ENCODE results near the gene SF3A2. TPM values are rescaled to one million over a fixed set of nuclear protein-coding genes. Genes with fewer than 3 reads are reported as not detected.

The SF3A2 gene, protein sequence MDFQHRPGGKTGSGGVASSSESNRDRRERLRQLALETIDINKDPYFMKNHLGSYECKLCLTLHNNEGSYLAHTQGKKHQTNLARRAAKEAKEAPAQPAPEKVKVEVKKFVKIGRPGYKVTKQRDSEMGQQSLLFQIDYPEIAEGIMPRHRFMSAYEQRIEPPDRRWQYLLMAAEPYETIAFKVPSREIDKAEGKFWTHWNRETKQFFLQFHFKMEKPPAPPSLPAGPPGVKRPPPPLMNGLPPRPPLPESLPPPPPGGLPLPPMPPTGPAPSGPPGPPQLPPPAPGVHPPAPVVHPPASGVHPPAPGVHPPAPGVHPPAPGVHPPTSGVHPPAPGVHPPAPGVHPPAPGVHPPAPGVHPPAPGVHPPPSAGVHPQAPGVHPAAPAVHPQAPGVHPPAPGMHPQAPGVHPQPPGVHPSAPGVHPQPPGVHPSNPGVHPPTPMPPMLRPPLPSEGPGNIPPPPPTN
- 30.9 and 32.1 TPM in 2 replicates for total RNA-seq

DNA sequence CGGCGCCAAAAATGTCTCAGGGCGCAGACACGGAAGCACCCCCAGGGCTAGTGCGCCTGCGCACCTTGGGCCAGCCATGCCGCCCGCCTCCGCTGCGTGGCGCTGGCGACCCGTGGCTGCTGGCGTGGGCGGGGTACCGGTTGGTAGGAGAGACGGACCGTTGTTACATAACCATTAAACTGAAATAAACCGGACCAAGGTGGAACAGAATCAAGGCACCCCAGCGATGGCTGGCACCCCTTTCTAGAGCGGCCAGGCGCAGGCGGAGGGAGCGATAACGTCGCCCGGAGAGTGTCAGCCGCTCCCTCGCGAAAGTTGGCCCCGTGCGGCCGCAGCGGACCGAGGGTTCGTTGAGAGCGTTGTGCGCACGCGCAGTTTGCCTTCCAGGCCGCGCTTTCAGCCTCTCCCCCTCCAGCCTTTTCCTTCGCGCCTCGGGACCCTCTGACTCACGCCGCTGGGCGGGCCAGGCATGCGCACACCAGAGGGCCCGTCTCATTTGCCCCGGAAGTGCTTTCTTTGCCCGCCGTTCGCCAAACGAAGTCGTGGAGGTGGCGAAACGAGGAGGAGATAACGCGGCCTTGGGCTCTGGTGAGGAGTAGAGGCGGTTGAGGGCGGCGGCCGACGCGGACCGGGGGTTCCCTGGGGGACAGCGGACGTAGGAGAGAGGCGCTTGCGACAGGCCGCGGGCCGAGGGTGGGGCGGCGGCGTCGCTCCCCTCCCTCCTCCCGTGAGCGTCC, at the start of gene SF3A2, which contains the start of gene PLEKHJ1:
TSS of gene SF3A2 (plus strand) at position 511 of the 737 bp plus-strand sequence. CDS start 6,595 bp downstream, outside the sequence.
TSS of gene PLEKHJ1 (minus strand) at position 16 of the 737 bp plus-strand sequence. CDS start 81 bp downstream, outside the sequence.

DNA sequence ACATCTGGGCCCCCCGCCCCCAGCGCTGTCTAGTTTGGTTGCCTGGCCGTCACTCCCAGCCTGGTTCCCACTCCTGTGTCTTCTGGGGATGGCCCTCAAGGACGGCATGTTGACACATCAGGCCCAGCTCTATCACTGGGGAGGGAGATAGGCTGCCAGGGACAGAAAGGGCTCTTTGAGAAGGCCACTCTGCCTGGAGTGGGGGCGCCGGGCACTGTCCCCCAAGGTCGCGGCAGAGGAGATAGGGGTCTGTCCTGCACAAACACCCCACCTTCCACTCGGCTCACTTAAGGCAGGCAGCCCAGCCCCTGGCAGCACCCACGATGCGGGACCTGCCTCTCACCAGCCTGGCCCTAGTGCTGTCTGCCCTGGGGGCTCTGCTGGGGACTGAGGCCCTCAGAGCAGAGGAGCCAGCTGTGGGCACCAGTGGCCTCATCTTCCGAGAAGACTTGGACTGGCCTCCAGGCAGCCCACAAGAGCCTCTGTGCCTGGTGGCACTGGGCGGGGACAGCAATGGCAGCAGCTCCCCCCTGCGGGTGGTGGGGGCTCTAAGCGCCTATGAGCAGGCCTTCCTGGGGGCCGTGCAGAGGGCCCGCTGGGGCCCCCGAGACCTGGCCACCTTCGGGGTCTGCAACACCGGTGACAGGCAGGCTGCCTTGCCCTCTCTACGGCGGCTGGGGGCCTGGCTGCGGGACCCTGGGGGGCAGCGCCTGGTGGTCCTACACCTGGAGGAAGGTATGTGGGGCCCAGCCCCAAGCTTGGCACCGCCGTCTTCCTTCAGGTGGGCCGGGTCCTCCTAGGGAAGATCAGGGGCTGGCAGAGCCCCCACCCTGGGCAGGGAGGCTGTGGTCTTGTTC, 12.6 kb downstream of the SF3A2 start, which contains the start of gene AMH:
TSS of gene AMH (plus strand) at position 314 of the 857 bp plus-strand sequence. CDS start at position 324, 10 bp downstream.

DNA sequence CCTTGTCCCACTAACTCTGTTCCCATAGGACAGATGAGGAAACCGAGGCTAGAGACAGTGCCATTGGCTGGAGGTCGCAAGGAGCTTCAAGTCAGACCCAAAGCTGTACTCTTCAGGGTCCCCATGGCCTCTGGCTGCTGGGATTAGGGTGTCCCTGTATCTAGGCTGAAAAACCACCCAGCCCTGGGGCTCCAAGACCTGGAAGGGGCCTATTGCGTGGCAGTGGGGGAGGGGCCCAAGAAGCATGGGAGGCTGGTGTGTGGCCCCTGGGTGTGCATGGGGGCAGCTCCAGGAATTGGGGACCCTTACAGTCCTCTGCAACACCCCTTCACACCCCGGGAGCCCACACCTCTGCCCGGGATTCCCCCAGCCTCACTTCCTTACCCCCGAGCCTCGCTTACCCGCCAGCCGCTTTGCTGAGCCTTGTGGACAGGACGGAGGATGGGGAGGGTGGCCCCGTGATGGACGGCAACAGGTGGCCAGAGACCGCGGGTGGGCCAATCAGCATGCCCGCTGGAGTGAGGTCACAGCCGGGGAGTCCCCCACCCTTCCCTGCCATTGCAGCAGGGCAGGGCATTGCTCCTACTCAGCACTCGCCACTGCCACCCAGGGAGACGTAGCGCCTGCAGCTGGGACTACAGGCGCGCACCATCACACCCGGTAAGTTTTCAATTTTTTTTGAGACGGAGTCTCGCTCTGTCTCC, 19.5 kb downstream of the SF3A2 start, which contains the start of gene JSRP1:
TSS of gene JSRP1 (minus strand) at position 436 of the 704 bp plus-strand sequence. CDS start 1,103 bp downstream, outside the sequence.

DNA sequence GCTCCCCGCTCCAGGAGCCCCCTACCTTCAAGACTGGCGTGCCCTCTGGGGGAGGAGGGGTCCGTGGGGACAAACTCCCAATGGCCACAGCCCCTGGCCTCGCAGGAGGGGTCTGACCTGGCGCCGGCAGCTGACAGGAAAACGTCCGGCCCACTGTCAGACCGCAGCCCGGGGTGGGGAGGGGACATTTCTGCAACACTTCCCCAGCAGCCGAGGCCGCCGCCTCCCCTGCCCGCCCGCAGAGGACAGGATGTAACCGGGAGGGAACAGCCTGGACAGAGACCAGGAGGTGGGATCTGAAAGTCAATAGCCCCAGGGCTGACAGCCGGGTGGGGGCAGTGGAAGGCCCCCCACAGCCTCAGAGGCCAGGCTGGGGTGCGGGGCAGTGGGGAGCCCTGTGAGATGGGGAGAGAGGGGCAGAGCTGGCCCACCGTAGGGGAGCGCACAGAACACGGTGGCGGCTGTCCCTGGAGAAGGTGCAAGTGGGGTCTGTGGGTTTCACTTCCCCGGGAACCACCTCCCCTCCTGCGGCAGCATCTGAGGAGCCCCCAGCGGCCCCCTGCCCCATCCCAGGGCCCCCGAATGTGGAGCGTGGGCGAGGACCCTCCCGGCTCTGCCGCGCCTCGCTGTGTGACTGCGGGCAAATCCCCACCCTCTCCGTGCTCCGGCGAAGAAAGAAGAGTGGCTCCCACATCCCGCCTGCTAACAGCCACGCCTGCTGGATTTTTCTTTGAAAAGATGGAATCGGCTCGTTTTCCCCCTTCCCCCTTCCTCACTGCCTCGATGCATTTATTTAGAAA, 45.6 kb downstream of the SF3A2 start, which contains the start of gene PEAK3:
TSS of gene PEAK3 (minus strand) at position 114 of the 800 bp plus-strand sequence. CDS start 1,244 bp downstream, outside the sequence.

Small RNA genes lying within 50 kb of the gene (small RNA-seq; reads per million reads assigned to genes)
- not detected for gene MIR1227

Other genes with a start within 250 kb of the SF3A2 start
- gene BTBD2, start 221.1 kb upstream of the SF3A2 start, total RNA-seq: 74.7 and 88.6 TPM in 2 replicates
- gene MKNK2, start 185.6 kb upstream of the SF3A2 start, total RNA-seq: 84.5 and 103 TPM in 2 replicates
- 42.3 and 79.2 TPM in 2 replicates for gene MOB3A, start 140.5 kb upstream of the SF3A2 start, total RNA-seq
- gene IZUMO4, start 139.9 kb upstream of the SF3A2 start, total RNA-seq: 2.2 and 2.5 TPM in 2 replicates
- 123 and 169 TPM in 2 replicates for gene AP3D1, start 85.3 kb upstream of the SF3A2 start, total RNA-seq
- 11.4 and 28.9 TPM in 2 replicates for gene DOT1L, start 72.9 kb upstream of the SF3A2 start, total RNA-seq
- 46.7 TPM in 2 replicates for gene PLEKHJ1, start 495 bp upstream of the SF3A2 start, total RNA-seq
- gene AMH, start 12.5 kb downstream of the SF3A2 start, total RNA-seq: 0.37 and 2.0 TPM in 2 replicates
- not detected in 2 replicates for gene JSRP1, start 19.6 kb downstream of the SF3A2 start, total RNA-seq
- not detected in 2 replicates for gene PEAK3, start 45.4 kb downstream of the SF3A2 start, total RNA-seq
- not detected in 2 replicates for gene LINGO3, start 71.3 kb downstream of the SF3A2 start, total RNA-seq
- 83.1 and 131 TPM in 2 replicates for gene LSM7, start 91.8 kb downstream of the SF3A2 start, total RNA-seq
- 23.1 and 26.2 TPM in 2 replicates for gene SPPL2B, start 91.9 kb downstream of the SF3A2 start, total RNA-seq
- gene TMPRSS9, start 123.4 kb downstream of the SF3A2 start, total RNA-seq: under 0.01 TPM in 1 of 2 replicates, not detected in the other
- 38.1 and 41.2 TPM in 2 replicates for gene TIMM13, start 190.8 kb downstream of the SF3A2 start, total RNA-seq
- 70.9 and 146 TPM in 2 replicates for gene LMNB2, start 220.1 kb downstream of the SF3A2 start, total RNA-seq
- 20.3 and 22.4 TPM in 2 replicates for gene GADD45B, start 239.3 kb downstream of the SF3A2 start, total RNA-seq

Measured in subcutaneous preadipocyte (primary cell).